ENCODE measurements around the gene BOLA3.
"Not testable (repeated sequence)": the region's sequence is repeated elsewhere in the genome, so short reads cannot be mapped to it uniquely, and the experiment has no call there.

The BOLA3 gene

DNA sequence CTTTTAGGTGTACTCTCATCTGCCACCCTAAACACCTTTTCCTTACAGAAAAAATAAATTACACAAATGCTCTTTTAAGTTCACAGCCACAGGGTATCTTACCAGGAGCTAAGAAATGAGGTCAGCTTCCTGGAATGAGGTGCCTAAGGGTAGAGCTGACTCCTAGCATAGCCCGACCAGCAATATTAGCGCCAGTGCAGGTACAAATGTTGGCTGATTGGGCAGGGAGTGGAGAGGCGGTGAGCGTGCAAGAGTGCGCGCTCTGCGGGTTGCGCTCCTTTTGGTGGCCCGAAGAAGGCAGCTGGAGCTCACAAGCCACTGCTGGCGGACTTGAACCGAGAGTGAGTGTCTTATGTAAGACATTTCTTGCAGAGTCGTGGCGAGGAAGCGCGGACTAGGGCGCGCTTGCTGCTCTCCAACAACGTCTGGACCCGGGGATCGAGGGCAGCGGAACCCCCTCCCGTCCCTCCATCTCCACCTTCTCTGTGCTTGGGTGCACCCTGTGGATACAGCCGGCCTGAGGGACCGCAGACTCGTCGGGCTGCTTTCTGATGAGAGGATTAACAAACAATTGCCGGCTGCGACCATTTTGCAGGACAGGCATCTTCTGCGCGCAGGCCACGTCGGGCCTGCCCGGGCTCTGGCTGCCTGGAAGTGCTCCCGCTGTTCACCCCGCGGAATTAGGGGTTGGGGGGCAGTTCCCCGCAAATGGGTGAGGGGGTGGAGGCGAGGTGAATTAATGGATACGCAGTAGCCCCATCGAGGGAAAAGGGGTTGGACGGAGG, 17.3 kb downstream of the BOLA3 start:
- Histone ChIP-seq H3K4me1 (ENCODE audit: control insufficient read depth, insufficient read depth, low read depth, low read length) (peaks cover 3% of the 10 kb centered on the region), H3K14ac (ENCODE audit: low read length in 2 of 2) (no peak overlapping the region), H3K36me3 (ENCODE audit: control insufficient read depth in 1 of 2, insufficient read depth in 2 of 2, low read depth in 1 of 2, low read length in 2 of 2) (peaks cover 16 to 17% of the 10 kb centered on the region in 2 experiments), H3K4me3 (ENCODE audit: insufficient read depth in 1 of 2, low read depth in 1 of 2, low read length in 2 of 2) (peak overlapping the region in 1 of 2 experiments; percentile 16), H2AFZ (ENCODE audit: low read depth, low read length) (no peak overlapping the region), H3K23ac (ENCODE audit: low read length in 2 of 2) (no peak overlapping the region), H4K91ac (ENCODE audit: low read length) (no peak overlapping the region), H3K4me2 (ENCODE audit: low read length, poor library complexity, severe bottlenecking) (no peak overlapping the region), H3K18ac (ENCODE audit: low read depth in 1 of 2, low read length in 2 of 2) (no peak overlapping the region), H2BK12ac (ENCODE audit: low read length in 2 of 2) (no peak overlapping the region), H2AK5ac (ENCODE audit: low read length, severe bottlenecking) (no peak overlapping the region), H2BK5ac (ENCODE audit: low read depth, low read length, poor library complexity, severe bottlenecking) (no peak overlapping the region), H2BK15ac (ENCODE audit: low read depth, poor library complexity, severe bottlenecking) (no peak overlapping the region), H3K9me3 (ENCODE audit: control insufficient read depth, low read length) (no peaks in the 10 kb centered on the region), H3K9ac (ENCODE audit: low read length) (no peak overlapping the region), H3K27me3 (ENCODE audit: control insufficient read depth in 1 of 2, insufficient read depth in 1 of 2, low read length in 2 of 2) (peaks cover 0 to 17% of the 10 kb centered on the region in 2 experiments), H3K4ac (ENCODE audit: low read depth in 1 of 2, low read length in 2 of 2) (no peak overlapping the region), H3K79me1 (replicated peaks; ENCODE audit: low read length, poor library complexity, severe bottlenecking) (no peaks in the 10 kb centered on the region), H3K27ac (ENCODE audit: low read length, poor library complexity, severe bottlenecking) (no peak overlapping the region), H2BK120ac (ENCODE audit: low read depth, low read length) (no peak overlapping the region), H4K8ac (ENCODE audit: low read length) (no peak overlapping the region)
- no peak for DNase-seq
- 93% methylated on average over 41 of the region's 41 CpGs for WGBS

GRCh38 chr2:74128206-74128605, 19.5 kb downstream of the BOLA3 start:
- Histone ChIP-seq H2AFZ (ENCODE audit: low read depth, low read length) (no peak overlapping the region), H3K4me3 (ENCODE audit: insufficient read depth in 1 of 2, low read depth in 1 of 2, low read length in 2 of 2) (no peak overlapping the region), H4K8ac (ENCODE audit: low read length) (no peak overlapping the region), H2BK5ac (ENCODE audit: low read depth, low read length, poor library complexity, severe bottlenecking) (no peak overlapping the region), H3K9me3 (ENCODE audit: control insufficient read depth, low read length) (no peaks in the 10 kb centered on the region), H3K14ac (ENCODE audit: low read length in 2 of 2) (no peak overlapping the region), H3K4me1 (ENCODE audit: control insufficient read depth, insufficient read depth, low read depth, low read length) (peaks cover 3% of the 10 kb centered on the region), H3K9ac (ENCODE audit: low read length) (no peak overlapping the region), H3K36me3 (ENCODE audit: control insufficient read depth in 1 of 2, insufficient read depth in 2 of 2, low read depth in 1 of 2, low read length in 2 of 2) (peaks cover 0 to 5% of the 10 kb centered on the region in 2 experiments), H2BK15ac (ENCODE audit: low read depth, poor library complexity, severe bottlenecking) (no peak overlapping the region), H3K4me2 (ENCODE audit: low read length, poor library complexity, severe bottlenecking) (no peak overlapping the region), H3K27me3 (ENCODE audit: control insufficient read depth in 1 of 2, insufficient read depth in 1 of 2, low read length in 2 of 2) (peaks cover 0 to 17% of the 10 kb centered on the region in 2 experiments), H3K79me1 (replicated peaks; ENCODE audit: low read length, poor library complexity, severe bottlenecking) (no peaks in the 10 kb centered on the region), H3K23ac (ENCODE audit: low read length in 2 of 2) (no peak overlapping the region), H4K91ac (ENCODE audit: low read length) (no peak overlapping the region), H2BK12ac (ENCODE audit: low read length in 2 of 2) (no peak overlapping the region), H2BK120ac (ENCODE audit: low read depth, low read length) (no peak overlapping the region), H2AK5ac (ENCODE audit: low read length, severe bottlenecking) (no peak overlapping the region), H3K18ac (ENCODE audit: low read depth in 1 of 2, low read length in 2 of 2) (no peak overlapping the region), H3K4ac (ENCODE audit: low read depth in 1 of 2, low read length in 2 of 2) (no peak overlapping the region), H3K27ac (ENCODE audit: low read length, poor library complexity, severe bottlenecking) (no peak overlapping the region)
- DNase-seq, result peak; percentile 22
- WGBS, result no CpG with 5 or more reads among the region's 3 CpGs

GRCh38 chr2:74123955-74124354, 23.8 kb downstream of the BOLA3 start:
- H3K9ac ChIP-seq (ENCODE audit: low read length); H3K27ac ChIP-seq (ENCODE audit: low read length, poor library complexity, severe bottlenecking); H3K79me1 ChIP-seq (replicated peaks; ENCODE audit: low read length, poor library complexity, severe bottlenecking); H3K9me3 ChIP-seq (ENCODE audit: control insufficient read depth, low read length); H3K4me1 ChIP-seq (ENCODE audit: control insufficient read depth, insufficient read depth, low read depth, low read length); H2BK120ac ChIP-seq (ENCODE audit: low read depth, low read length); H2AK5ac ChIP-seq (ENCODE audit: low read length, severe bottlenecking); H3K4me2 ChIP-seq (ENCODE audit: low read length, poor library complexity, severe bottlenecking); H3K14ac ChIP-seq (ENCODE audit: low read length in 2 of 2); H3K36me3 ChIP-seq (ENCODE audit: control insufficient read depth in 1 of 2, insufficient read depth in 2 of 2, low read depth in 1 of 2, low read length in 2 of 2); H2AFZ ChIP-seq (ENCODE audit: low read depth, low read length); H2BK5ac ChIP-seq (ENCODE audit: low read depth, low read length, poor library complexity, severe bottlenecking); H2BK15ac ChIP-seq (ENCODE audit: low read depth, poor library complexity, severe bottlenecking); H4K8ac ChIP-seq (ENCODE audit: low read length); DNase-seq; H2BK12ac ChIP-seq (ENCODE audit: low read length in 2 of 2); H3K18ac ChIP-seq (ENCODE audit: low read depth in 1 of 2, low read length in 2 of 2); H3K4ac ChIP-seq (ENCODE audit: low read depth in 1 of 2, low read length in 2 of 2); H3K4me3 ChIP-seq (ENCODE audit: insufficient read depth in 1 of 2, low read depth in 1 of 2, low read length in 2 of 2); H3K23ac ChIP-seq (ENCODE audit: low read length in 2 of 2); H4K91ac ChIP-seq (ENCODE audit: low read length); H3K27me3 ChIP-seq (ENCODE audit: control insufficient read depth in 1 of 2, insufficient read depth in 1 of 2, low read length in 2 of 2): not testable (repeated sequence)
- WGBS, result 91% methylated on average over 24 of the region's 29 CpGs

- H3K4me3 ChIP-seq (ENCODE audit: insufficient read depth in 1 of 2, low read depth in 1 of 2, low read length in 2 of 2); H4K8ac ChIP-seq (ENCODE audit: low read length); H3K36me3 ChIP-seq (ENCODE audit: control insufficient read depth in 1 of 2, insufficient read depth in 2 of 2, low read depth in 1 of 2, low read length in 2 of 2); H3K9ac ChIP-seq (ENCODE audit: low read length); H3K9me3 ChIP-seq (ENCODE audit: control insufficient read depth, low read length); H3K23ac ChIP-seq (ENCODE audit: low read length in 2 of 2); H2BK12ac ChIP-seq (ENCODE audit: low read length in 2 of 2); H3K4me2 ChIP-seq (ENCODE audit: low read length, poor library complexity, severe bottlenecking); H3K18ac ChIP-seq (ENCODE audit: low read depth in 1 of 2, low read length in 2 of 2); H2BK15ac ChIP-seq (ENCODE audit: low read depth, poor library complexity, severe bottlenecking); H2BK120ac ChIP-seq (ENCODE audit: low read depth, low read length); H3K4ac ChIP-seq (ENCODE audit: low read depth in 1 of 2, low read length in 2 of 2); H3K27me3 ChIP-seq (ENCODE audit: control insufficient read depth in 1 of 2, insufficient read depth in 1 of 2, low read length in 2 of 2); H3K14ac ChIP-seq (ENCODE audit: low read length in 2 of 2); H2AFZ ChIP-seq (ENCODE audit: low read depth, low read length); H3K27ac ChIP-seq (ENCODE audit: low read length, poor library complexity, severe bottlenecking); H3K79me1 ChIP-seq (replicated peaks; ENCODE audit: low read length, poor library complexity, severe bottlenecking); H3K4me1 ChIP-seq (ENCODE audit: control insufficient read depth, insufficient read depth, low read depth, low read length); H4K91ac ChIP-seq (ENCODE audit: low read length); DNase-seq; H2AK5ac ChIP-seq (ENCODE audit: low read length, severe bottlenecking); H2BK5ac ChIP-seq (ENCODE audit: low read depth, low read length, poor library complexity, severe bottlenecking): not testable (repeated sequence)
- 93% methylated on average over 1 of the region's 1 CpG for WGBS
Observed at GRCh38 chr2:74121846-74122245, 25.9 kb downstream of the BOLA3 start.

Data from mesenchymal stem cell (in vitro differentiated cells and primary cell).